ENCODE data around the gene SOWAHA. TPM values are rescaled to one million over a fixed set of nuclear protein-coding genes. Genes with fewer than 3 reads are reported as not detected.

Gene SOWAHA
- total and polyA plus RNA-seq, 10 of the 15 experiments (the other 5 are each of a cell fraction or from before 2014, with no cell fraction given) = 0.02 to 0.37 (median 0.05) TPM; not detected in 4

DNA sequence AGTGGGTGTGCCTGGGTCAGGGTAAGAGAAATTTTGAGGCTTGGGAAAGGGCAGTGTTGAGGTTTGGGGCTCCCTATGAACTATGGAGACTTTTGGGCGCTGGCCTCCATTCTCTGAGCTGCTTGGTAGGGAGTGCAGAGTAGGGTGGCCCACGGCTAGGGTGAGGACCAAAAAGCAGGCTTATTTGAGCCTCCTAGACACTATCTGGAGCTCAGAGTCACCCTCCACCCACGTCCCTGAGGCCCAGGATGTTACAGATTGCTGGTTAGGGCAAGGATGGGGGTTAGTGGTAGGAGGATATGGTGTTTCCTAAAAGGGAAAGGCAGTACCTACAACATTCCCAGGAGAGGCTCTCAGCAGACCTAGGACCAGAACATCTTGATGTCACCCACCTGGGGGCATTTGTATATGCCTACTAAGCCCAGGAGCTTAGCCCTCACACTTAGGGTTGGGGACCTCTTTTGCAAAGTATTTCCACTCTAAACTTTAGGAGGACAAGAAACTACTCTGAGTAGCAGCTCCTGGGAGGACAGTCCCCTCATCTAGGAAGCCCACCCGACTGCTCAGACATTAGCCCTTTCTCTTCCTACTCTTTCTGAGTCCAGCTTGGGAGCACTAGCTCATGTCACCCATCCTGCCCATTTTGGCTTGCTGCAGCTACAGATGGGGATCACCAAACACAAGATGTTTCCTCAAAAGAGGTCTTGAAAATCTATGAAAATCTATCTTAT lies 15.0 kb downstream of the SOWAHA start:
- TF ChIP-seq FOXM1 (IDR thresholded peaks at IDR 0.05; ENCODE audit: low read depth, low read length) (no peak), DPF2 (IDR thresholded peaks at IDR 0.05) (no peak), MLLT1 (IDR thresholded peaks at IDR 0.05) (no peak), NR2F1 (conservative IDR thresholded peaks at IDR 0.05) (no peak), NKRF (conservative IDR thresholded peaks at IDR 0.05) (no peak), E2F8 (IDR thresholded peaks at IDR 0.05; ENCODE audit: low read depth, partially characterized antibody) (no peak), ZBED1 (IDR thresholded peaks at IDR 0.05; ENCODE audit: borderline replicate concordance) (no peak), NFIC (IDR thresholded peaks at IDR 0.05; ENCODE audit: low read depth, low read length) (no peak), RAD21 (IDR thresholded peaks at IDR 0.05; ENCODE audit: insufficient read depth, low read depth, low read length) (no peak), NFYA (IDR thresholded peaks at IDR 0.05; ENCODE audit: borderline replicate concordance, low read depth, low read length) (no peak), PML (IDR thresholded peaks at IDR 0.05; ENCODE audit: low read length) (no peak)
- TF ChIP-seq, protein P1, sequence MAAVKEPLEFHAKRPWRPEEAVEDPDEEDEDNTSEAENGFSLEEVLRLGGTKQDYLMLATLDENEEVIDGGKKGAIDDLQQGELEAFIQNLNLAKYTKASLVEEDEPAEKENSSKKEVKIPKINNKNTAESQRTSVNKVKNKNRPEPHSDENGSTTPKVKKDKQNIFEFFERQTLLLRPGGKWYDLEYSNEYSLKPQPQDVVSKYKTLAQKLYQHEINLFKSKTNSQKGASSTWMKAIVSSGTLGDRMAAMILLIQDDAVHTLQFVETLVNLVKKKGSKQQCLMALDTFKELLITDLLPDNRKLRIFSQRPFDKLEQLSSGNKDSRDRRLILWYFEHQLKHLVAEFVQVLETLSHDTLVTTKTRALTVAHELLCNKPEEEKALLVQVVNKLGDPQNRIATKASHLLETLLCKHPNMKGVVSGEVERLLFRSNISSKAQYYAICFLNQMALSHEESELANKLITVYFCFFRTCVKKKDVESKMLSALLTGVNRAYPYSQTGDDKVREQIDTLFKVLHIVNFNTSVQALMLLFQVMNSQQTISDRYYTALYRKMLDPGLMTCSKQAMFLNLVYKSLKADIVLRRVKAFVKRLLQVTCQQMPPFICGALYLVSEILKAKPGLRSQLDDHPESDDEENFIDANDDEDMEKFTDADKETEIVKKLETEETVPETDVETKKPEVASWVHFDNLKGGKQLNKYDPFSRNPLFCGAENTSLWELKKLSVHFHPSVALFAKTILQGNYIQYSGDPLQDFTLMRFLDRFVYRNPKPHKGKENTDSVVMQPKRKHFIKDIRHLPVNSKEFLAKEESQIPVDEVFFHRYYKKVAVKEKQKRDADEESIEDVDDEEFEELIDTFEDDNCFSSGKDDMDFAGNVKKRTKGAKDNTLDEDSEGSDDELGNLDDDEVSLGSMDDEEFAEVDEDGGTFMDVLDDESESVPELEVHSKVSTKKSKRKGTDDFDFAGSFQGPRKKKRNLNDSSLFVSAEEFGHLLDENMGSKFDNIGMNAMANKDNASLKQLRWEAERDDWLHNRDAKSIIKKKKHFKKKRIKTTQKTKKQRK (IDR thresholded peaks at IDR 0.05; ENCODE audit: low read depth, low read length) = no peak
- no peak overlapping the region for H3K9ac ChIP-seq (ENCODE audit: control insufficient read depth, insufficient read depth, low read length)
- H3K27ac ChIP-seq (ENCODE audit: control insufficient read depth, insufficient read depth) = no peak overlapping the region
- FAIRE-seq (no peak), DNase-seq (ENCODE audit: low read depth, low spot score) (no peak), ATAC-seq (no peak)
- H3K9me3 ChIP-seq (replicated peaks; ENCODE audit: control insufficient read depth, insufficient read depth, low read length) = no peaks in the 10 kb centered on the region
- ChIA-PET SMC1A (ENCODE audit: uncharacterized antibody, unreplicated experiment) (interaction anchor here (0.6 to 3.2 kb wide), 11 partner anchors 9 to 320 kb away, joined by 3 to 16 read pairs (median 4); no protein-coding TSS in a partner anchor), RAD21 (ENCODE audit: unreplicated experiment) (interaction anchor here (1.2 to 2.4 kb wide), 6 partner anchors 8 to 442 kb away, joined by 3 to 13 read pairs (median 4); no protein-coding TSS in a partner anchor), POLR2A (interaction anchor here (0.6 to 1.9 kb wide), 4 partner anchors 9 to 438 kb away, joined by 3 to 8 read pairs (median 6); no protein-coding TSS in a partner anchor), CTCF (interaction anchor here (0.5 to 6.0 kb wide), 15 partner anchors 8 to 322 kb away, joined by 3 to 46 read pairs (median 4); partner anchors contain the start of genes GDF9 and UQCRQ)
- H2AFZ ChIP-seq (ENCODE audit: control insufficient read depth, low read depth, low read length) = no peak overlapping the region
- H3K4me2 ChIP-seq (ENCODE audit: control insufficient read depth, insufficient read depth) = no peak overlapping the region
- 79% methylated on average over 4 of the region's 4 CpGs for WGBS (ENCODE audit: insufficient coverage, insufficient replicate concordance, low lambda C conversion rate, missing lambda C conversion rate)
- no peak overlapping the region for H3K4me3 ChIP-seq
- H3K36me3 ChIP-seq (ENCODE audit: control insufficient read depth in 2 of 2, insufficient read depth in 2 of 2, low read length in 1 of 2) = no peaks in the 10 kb centered on the region
- in situ Hi-C loops (cut with MboI) (loop anchor here (10.0 kb wide), 1 partner anchor 303 kb away; no protein-coding TSS in a partner anchor), intact Hi-C loops (cut with micrococcal nuclease; ENCODE audit: unreplicated experiment) (no loop called here)
- no peaks in the 10 kb centered on the region for H4K20me1 ChIP-seq (ENCODE audit: control insufficient read depth, insufficient read depth)
- peaks cover 0 to 2% of the 10 kb centered on the region in 2 experiments; a peak in 2 of 4 replicates for H3K27me3 ChIP-seq (replicated peaks in 1 of 2; ENCODE audit: control insufficient read depth in 2 of 2, insufficient read depth in 2 of 2, low read length in 1 of 2)
- no peaks in the 10 kb centered on the region for H3K79me2 ChIP-seq (ENCODE audit: control insufficient read depth, insufficient read depth, low read length)
- no TSS peak for BruUV-seq (replicated peaks)
- H3K4me1 ChIP-seq (ENCODE audit: control insufficient read depth, insufficient read depth, low read length) = no peaks in the 10 kb centered on the region; the same call in 1 of the 2 replicates

All from GM12878 (cell line).